Right renal cortex interstitium (tissue), 3 donors: ENCODE measurements around the gene EIF2S2. TPM values are rescaled to one million over a fixed set of nuclear protein-coding genes. Genes with fewer than 3 reads are reported as not detected.
"Not testable (repeated sequence)": the region's sequence is repeated elsewhere in the genome, so short reads cannot be mapped to it uniquely, and the experiment has no call there.

ENCODE experiments used
- DNase-seq, 3 donors: peaks; one replicate each; pipeline ENCODE4 v3.0.0-alpha.2; 2013; ENCODE audit warnings: low read depth in 3 of 3, low spot score in 2 of 3
- polyA plus RNA-seq, 3 donors: library from polyadenylated mRNA; unstranded; fragments of 120-200 nt; gene quantifications; one replicate each; pipeline ENCODE4 v1.2.1, GENCODE V29; 2013; ENCODE audit not compliant: insufficient read length in 3 of 3

The EIF2S2 gene, protein sequence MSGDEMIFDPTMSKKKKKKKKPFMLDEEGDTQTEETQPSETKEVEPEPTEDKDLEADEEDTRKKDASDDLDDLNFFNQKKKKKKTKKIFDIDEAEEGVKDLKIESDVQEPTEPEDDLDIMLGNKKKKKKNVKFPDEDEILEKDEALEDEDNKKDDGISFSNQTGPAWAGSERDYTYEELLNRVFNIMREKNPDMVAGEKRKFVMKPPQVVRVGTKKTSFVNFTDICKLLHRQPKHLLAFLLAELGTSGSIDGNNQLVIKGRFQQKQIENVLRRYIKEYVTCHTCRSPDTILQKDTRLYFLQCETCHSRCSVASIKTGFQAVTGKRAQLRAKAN
- 10 to 100 TPM; 52.3 to 54.4 (median 52.5) TPM for polyA plus RNA-seq

DNA sequence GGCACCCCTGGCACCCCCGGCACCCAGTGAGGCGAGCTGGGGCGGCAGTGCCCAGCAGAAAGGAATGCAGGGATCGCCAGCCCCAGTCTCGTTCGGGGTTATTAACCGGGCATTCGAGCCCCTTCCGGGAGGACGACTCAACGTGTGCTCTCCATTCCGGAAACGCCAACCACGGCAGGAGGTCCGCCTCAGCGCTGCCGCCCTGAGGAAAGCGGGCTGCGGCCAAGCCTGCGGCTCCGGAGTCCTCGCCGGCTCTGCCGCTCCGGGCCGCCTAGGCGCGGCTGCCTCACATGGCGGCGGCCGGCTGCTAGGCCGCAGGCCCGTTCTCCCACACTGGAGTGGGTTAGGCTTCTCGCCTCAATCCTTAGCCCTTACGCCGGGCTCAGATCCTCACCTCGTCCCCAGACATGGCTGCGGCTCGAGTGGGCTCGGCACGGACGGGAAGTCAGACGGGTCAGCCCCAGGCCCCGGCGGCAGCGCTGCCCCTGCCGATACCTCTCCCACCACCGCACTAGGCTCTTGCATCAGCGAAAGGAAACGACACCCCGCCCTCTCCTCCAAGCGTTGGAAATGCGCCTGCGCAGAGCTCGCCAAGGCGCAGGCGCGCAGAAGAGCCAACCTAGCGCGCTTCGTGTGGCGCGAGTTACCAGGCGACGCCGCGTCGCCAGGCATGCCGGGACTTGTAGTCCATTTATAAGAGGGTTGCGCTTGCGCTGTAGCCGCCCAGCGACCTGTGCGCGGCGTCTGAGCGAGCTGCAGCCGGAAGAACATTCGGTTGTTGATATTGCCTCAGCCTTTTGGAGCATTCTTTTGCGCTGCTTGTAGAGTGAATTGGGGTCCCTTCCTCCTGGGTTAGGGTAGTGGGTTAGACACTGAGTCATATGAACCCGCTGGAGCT lies at the start of gene EIF2S2:
Gene EIF2S2, minus strand, starts transcription at position 542 of the 898 bp plus-strand sequence. Its CDS starts 133 bp downstream, at position 409.
- DNase-seq: peak; percentile 96 to 98 (median 97)

DNA sequence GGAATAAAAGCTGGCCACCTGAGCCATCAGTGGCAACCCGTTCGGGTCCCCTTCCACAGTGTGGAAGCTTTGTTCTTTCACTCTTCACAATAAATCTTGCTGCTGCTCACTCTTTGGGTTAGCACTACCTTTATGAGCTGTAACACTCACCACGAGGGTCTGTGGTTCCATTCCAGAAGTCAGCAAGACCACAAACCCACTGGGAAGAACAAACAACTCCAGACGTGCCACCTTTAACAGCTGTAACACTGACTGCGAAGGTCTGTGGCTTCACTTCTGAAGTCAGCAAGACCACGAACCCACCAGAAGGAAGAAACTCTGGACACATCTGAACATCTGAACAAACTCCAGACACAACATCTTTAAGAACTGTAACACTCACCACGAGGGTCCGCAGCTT lies 45.7 kb upstream of the EIF2S2 start:
- DNase-seq: not testable (repeated sequence)

DNA sequence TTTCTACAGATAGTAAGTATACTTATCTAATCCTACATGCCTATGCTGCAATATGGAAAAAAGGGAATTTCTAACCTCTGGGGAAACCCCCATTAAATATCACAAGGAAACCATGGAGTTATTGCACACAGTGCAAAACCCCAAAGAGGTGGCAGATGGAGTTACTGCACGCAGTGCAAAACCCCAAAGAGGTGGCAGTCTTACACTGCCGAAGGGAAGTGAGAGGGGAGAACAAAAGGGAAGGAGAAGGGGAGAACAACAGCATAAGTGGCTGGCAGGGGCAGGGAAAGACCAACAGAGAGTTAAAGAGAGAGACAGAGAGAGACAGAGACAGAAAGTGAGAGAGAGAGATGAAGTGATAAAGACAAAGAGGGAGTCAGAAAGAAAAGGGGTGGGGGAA lies 43.8 kb upstream of the EIF2S2 start:
- no peak for DNase-seq

DNA sequence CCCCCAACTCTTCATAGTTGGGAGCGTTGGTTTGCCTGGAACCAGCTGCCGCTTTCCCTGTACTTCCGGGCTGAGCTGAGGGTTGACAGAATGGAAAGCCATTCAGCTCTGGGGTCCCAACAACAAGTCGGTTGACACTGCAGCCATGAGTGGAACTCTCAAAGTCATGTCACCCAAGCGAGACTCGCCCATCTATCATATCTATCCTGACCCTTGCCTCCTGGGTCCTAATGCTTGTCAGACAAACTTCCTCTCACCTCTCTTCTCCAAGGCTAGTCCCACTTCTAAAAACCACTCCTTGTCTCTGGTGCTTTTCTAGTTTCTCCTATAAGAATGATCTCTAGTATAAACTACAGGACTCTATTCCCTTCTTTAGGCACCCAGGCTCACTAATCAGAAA lies 41.1 kb upstream of the EIF2S2 start:
- DNase-seq: not testable (repeated sequence)

DNA sequence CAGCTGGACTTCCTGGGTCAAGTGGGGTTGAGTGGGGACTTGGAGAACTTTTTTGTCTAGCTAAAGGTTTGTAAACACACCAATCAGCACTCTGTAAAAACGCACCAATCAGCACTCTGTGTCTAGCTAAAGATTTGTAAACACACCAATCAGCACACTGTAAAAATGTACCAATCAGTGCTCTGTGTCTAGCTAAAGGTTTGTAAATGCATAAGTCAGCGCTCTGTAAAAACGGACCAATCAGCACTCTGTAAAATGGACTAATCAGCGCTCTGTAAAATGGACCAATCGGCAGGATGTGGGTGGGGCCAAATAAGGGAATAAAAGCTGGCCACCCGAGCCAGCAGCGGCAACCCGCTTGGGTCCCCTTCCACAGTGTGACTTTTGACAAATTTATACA lies 40.0 kb upstream of the EIF2S2 start:
- DNase-seq: not testable (repeated sequence)

DNA sequence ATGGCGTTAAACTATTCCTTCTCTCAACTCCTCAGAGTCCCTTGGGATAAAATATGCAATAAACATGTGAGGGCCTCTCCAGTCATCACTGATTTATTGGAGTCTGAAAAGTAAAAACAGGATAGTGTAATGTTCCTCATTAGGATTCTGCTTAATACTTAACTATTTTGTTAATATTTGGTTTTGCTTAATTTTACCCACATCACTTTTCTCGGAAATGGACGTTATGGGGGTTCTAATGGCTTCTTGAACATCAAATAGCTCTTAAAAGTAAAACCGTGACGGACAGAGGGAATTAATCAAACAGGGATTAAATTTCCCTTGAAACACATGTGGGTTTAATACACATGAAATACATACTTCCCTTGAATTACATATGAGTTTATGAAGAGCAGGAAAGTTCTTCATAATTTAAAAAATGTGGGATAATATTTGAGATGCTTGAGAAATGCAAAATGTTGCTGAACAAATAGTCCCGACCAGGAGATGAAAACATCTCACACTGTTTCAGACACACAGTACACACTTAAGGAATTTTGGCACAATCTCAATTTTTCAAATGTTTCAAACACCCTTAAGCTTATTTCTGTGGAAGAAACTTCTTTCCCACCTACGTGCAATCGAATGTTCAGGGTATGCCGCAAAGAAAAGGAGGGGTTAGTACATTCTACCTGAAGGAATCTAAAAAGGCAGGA lies 38.4 kb upstream of the EIF2S2 start:
- DNase-seq: no peak

DNA sequence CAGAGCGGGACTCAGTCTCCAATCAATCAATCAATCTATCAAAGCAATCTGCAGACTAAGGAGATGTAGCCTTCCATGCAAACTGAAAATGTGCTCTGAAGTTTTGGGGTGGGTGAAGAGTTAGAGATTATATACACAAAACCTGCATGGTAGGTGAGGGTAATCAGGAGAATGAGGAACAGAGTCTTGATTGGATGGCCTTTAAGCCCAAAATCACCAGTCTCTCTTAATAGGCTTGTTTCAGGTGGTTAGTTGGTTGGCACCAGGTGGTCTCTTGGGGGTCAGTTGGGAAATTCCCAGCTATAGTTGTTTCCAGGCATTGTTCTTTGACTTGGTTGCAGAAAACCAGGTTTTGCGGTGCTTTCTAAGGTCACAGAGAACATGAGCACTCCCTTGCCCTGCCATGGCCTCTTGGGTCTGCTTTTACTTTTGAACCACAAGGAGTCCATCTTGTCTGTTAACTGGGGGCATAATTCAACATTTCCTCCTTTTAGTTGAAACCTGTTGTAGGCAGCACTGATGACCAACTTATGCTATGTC lies 33.3 kb upstream of the EIF2S2 start:
- no peak for DNase-seq

DNA sequence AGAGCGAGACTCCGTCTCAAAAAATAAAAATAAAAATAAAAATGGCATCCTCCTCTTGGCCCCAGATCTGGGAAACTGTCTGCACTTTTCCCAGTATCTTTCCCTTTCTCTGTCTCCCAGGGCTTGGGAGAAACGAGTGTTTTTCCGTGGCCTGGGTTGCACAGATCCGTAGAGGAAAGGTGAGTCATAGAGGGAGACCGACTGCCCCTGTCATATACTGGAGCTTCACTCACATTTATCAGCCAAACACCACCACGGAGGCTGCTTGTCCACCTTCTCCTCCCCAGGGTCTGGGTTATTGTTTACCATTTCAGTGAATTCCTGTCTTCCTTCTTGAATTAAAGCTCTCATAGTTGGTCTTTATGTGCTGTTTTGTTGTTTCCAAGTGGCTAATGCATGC lies 31.9 kb upstream of the EIF2S2 start:
- DNase-seq: no peak

DNA sequence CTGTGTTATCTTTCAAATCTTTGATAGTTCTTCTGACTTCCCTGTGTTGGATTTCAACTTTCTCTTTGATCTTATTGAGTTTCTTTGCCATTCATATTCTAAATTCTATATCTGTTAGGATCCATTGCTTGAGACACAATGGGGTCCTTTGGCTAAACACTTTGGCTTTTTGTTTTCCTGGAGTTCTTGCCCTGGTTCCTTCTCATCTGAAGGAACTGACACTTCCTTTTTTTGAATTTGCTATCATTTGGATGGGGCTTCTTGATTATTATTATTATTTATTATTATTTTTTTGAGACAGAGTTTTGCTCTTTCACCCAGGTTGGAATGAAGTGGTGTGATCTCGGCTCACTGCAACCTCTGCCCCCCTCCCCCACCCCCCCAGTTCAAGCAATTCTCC lies 30.1 kb upstream of the EIF2S2 start:
- DNase-seq: no peak

DNA sequence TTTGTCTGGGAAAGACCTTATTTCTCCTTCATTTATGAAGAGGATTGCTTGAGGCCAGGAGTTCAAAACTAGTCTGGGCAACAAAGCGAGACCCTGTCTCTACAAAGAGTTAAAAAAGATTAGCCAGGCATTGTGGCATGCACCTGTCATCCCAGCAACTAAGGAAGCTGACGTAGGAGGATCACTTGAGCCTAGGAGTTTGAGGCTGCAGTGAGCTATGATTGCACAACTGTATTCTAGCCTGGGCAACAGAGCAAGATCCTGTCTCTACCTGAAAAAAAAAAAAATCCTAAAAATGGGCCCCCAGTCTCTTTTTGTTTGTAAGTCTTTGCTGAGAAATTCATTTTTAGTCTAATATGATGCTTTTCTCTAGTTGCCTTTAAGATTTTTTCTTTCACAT lies 29.2 kb upstream of the EIF2S2 start:
- DNase-seq: no peak

DNA sequence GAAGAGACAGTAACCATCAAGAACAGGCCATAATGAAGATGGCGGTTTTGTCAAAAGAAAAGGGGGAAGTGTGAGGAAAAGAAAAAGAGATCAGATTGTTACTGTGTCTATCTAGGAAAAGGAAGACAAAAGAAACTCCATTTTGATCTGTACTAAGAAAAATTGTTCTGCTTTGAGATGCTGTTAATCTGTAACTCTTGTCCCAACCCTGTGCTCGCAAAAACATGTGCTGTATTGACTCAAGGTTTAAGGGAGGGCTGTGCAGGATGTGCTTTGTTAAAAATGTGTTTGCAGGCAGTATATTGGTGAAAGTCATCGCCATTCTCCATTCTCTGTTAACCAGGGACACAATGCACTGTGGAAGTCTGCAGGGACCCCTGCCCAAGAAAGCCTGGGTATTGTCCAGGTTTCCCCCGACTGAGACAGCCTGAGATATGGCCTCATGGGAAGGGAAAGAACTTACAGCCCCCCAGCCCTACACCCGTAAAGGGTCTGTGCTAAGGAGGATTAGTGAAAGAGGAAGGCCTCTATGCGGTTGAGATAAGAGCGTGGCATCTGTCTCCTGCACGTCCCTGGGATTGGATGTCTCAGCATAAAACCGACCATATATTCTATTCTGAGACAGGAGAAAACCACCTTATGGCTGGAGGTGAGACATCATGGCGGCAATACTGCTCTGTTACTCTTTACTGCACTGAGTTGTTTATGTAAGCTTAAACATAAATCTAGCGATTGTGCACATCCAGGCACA lies 23.7 kb upstream of the EIF2S2 start:
- DNase-seq: not testable (repeated sequence)

DNA sequence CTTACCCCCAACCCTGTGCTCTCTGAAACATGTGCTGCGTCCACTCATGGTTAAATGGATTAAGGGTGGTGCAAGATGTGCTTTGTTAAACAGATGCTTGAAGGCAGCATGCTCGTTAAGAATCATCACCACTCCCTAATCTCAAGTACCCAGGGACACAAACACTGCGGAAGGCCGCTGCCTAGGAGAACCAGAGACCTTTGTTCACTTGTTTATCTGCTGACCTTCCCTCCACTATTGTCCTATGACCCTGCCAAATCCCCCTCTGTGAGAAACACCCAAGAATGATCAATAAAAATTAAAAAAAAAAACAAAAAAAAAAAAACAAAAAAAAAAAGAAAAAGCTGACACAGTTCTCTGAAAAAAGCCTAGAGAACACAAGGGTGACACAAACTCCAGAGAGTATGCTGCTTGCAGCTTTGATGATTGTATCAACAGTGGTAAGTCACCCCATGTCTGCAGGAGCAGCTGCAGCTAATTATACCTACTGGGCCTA lies 21.4 kb upstream of the EIF2S2 start:
- not testable (repeated sequence) for DNase-seq

DNA sequence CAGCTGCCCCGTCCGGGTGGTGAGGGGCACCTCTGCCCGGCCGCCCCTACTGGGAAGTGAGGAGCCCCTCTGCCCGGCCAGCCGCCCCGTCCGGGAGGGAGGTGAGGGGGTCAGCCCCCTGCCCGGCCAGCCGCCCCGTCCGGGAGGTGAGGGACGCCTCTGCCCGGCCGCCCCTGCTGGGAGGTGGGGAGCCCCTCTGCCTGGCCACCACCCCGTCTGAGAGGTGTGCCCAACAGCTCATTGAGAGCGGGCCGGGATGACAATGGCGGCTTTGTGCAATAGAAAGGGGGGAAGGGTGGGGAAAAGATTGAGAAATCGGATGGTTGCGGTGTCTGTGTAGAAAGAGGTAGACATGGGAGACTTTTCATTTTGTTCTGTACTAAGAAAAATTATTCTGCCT lies 20.9 kb upstream of the EIF2S2 start:
- not testable (repeated sequence) for DNase-seq

DNA sequence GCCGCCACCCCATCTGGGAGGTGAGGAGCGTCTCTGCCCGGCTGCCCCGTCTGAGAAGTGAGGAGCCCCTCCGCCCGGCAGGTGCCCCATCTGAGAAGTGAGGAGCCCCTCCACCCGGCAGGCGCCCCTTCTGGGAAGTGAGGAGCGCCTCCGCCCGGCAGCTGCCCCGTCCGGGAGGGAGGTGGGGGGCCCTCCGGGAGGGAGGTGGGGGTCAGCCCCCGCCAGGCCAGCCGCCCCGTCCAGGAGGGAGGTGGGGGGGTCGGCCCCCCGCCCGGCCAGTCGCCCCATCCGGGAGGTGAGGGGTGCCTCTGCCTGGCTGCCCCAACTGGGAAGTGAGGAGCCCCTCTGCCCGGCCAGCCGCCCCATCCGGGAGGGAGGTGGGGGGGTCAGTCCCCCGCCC lies 20.4 kb upstream of the EIF2S2 start:
- DNase-seq: not testable (repeated sequence)

DNA sequence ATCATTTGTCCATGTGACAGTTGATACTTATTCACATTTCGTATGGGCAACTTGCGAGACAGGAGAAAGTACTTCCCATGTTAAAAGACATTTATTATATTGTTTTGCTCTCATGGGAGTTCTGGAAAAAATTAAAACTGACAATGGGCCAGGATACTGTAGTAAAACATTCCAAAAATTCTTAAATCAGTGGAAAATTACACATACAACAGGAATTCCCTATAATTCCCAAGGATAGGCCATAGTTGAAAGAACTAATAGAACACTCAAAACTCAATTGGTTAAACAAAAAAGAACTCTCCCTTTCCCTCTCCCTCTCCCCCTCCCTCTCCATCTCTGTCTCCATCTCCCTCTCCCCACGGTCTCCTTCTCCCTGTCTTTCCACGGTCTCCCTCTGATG lies 19.4 kb upstream of the EIF2S2 start:
- DNase-seq: no peak

DNA sequence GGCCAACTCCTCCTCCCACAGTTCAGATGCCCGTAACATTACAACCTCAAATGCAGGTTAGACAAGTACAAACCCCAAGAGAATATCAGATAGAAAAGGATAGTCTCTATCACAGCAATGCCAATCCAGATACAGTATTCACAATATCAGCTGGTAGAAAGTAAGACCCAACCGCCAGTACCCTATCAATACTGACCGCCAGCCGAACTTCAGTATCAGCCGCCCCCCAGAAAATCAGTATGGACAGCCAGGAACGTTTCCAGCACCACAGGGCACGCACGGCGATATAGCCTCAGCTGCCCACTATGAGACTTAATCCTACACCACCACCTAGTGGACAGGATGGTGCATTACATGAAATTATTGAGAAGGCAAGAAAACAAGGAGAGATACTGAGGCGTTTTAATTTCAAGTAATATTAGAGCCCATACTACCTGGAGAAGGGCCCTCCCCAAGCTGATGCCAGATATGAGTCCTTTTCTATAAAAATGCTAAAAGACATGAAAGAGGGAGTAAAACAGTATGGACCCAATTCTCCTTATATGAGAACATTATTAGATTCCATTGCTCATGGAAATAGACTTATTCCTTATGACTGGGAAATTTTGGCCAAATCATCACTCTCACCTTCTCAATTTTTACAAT lies 17.6 kb upstream of the EIF2S2 start:
- peak in 2 of 3 donors; percentile 58 to 62 for DNase-seq

DNA sequence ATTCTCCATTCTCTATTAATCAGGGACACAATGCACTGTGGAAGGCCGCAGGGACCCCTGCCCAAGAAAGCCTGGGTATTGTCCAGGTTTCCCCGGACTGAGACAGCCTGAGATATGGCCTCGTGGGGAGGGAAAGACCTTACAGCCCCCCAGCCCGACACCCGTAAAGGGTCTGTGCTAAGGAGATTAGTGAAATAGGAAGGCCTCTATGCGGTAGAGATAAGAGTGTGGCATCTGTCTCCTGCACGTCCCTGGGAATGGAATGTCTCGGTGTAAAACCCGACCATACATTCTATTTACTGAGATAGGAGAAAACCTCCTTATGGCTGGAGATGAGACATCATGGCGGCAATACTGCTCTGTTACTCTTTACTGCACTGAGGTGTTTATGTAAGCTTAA lies 15.7 kb upstream of the EIF2S2 start:
- no peak for DNase-seq

DNA sequence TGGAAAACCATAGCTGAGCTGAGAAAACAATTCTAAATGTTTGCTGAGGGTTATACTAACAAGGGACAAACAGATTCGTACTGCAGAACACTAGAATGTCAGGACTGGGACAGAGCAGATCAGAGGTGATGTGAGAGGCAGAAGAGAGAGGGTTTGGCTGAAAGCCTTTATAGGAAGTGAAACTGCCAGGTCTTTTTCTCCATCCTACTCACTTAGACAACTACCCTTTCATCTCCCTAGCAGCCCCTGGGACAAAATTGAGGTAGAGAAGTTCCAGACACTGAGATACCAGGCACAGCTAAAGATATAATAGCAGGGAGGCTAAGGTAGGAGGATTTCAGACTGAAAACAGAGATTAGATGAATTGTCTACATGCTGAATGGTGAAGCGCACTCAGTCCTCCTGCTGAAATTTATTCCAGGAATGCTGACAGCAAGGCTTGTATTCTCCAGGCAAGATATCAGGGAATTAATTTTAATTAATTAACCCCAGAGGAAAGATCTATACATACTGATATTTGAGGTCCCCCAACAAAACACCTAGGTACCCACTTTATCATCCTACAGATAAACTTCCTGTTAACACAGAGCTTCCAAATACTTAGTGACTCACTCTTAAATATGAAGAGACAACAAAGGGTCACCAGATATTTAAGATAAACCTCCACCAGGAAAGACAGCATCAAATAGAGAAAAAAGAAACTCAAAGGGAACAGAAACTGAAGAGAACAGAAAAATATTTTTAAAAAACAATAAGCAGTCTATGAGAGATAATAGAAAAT lies 12.6 kb upstream of the EIF2S2 start:
- no peak for DNase-seq

DNA sequence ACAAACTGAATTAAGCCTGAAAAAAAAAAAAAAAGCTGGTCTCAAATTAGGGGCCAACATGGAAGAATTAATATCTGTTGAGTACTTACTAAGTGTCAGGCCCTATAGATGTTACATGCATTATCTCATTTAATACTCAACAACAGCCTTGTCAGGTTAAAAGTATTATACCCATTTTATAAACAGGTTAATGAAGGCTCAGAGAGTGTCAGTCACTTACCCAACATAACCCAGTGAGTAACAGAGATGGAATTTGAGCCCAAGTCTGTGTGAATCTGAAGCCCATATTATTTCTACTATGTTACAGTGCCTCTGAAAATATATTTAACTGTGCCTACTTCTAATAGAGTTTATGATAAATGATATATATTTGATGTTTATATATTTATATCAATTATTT lies 11.3 kb upstream of the EIF2S2 start:
- DNase-seq: no peak
